ENCODE data around the gene FAM98B.

The FAM98B gene

GRCh38 chr15:38481113-38481512 is 27.2 kb downstream of the FAM98B start:
- H3K36me3 ChIP-seq (ENCODE audit: control insufficient read depth, insufficient read depth, low read length), result peaks cover 34% of the 10 kb centered on the region

DNA sequence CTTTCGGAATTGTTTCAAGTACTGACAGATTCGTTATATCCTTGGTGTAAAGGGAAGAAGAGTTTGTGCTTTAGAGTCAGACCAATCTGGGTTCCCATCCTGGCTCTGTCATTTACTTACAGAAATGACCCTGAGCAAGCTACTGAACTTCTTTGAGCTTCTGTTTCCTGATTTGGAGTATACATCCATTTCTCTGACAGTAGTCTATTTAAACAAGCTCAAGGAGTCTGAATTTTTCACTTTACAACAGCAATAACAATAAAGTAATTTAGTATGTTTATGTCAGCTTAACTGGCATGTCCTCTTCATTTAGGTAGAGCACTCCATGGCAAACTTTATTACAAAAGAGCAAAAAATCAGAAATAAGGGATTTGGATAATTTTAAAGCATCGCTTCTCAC is 27.8 kb downstream of the FAM98B start:
- peaks cover 31% of the 10 kb centered on the region for H3K36me3 ChIP-seq (ENCODE audit: control insufficient read depth, insufficient read depth, low read length)
- H3K9ac ChIP-seq (ENCODE audit: low read length), result no peak overlapping the region
- no peaks in the 10 kb centered on the region for H3K27me3 ChIP-seq (ENCODE audit: control insufficient read depth, insufficient read depth, low read length)
- H3K9me3 ChIP-seq (ENCODE audit: control insufficient read depth, insufficient read depth, low read depth, low read length), result no peaks in the 10 kb centered on the region
- H3K27ac ChIP-seq (ENCODE audit: low read depth, low read length), result no peak overlapping the region
- no peaks in the 10 kb centered on the region for H3K4me1 ChIP-seq (ENCODE audit: control insufficient read depth, insufficient read depth, low read length)
- no peak overlapping the region for H3K4me3 ChIP-seq (ENCODE audit: low read depth, low read length)

More at GRCh38 chr15:38481113-38481512, 27.2 kb downstream of the FAM98B start:
- no peaks in the 10 kb centered on the region for H3K27me3 ChIP-seq (ENCODE audit: control insufficient read depth, insufficient read depth, low read length)
- no peak overlapping the region for H3K4me3 ChIP-seq (ENCODE audit: low read depth, low read length)
- no peaks in the 10 kb centered on the region for H3K9me3 ChIP-seq (ENCODE audit: control insufficient read depth, insufficient read depth, low read depth, low read length)
- H3K27ac ChIP-seq (ENCODE audit: low read depth, low read length), result no peak overlapping the region
- no peak overlapping the region for H3K9ac ChIP-seq (ENCODE audit: low read length)
- no peaks in the 10 kb centered on the region for H3K4me1 ChIP-seq (ENCODE audit: control insufficient read depth, insufficient read depth, low read length)

DNA sequence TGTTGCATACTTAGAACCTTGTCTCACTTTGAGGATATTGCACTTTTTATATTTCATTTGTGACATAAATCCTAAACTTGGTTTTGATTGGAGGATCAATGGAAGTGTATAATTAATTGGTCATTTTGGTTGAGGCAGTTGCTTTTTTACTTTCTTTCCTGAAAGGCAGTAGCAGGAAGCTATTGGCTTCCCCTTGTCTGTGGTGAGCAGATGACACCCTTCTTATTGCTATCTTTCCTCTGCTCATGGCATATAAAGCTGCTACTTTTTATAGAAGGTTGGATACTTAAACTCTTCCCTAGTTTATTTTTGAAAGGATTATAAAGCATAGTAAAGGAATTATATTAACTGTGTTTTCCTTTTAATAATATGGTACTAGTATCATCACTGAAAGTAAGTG is 28.6 kb downstream of the FAM98B start:
- no peak overlapping the region for H3K4me3 ChIP-seq (ENCODE audit: low read depth, low read length)

GRCh38 chr15:38486936-38487335 is 33.0 kb downstream of the FAM98B start:
- Histone ChIP-seq H3K36me3 (ENCODE audit: control insufficient read depth, insufficient read depth, low read length) (peaks cover 10% of the 10 kb centered on the region), H3K9me3 (ENCODE audit: control insufficient read depth, insufficient read depth, low read depth, low read length) (no peaks in the 10 kb centered on the region), H3K9ac (ENCODE audit: low read length) (no peak overlapping the region), H3K4me3 (ENCODE audit: low read depth, low read length) (no peak overlapping the region), H3K4me1 (ENCODE audit: control insufficient read depth, insufficient read depth, low read length) (no peaks in the 10 kb centered on the region), H3K27ac (ENCODE audit: low read depth, low read length) (no peak overlapping the region), H3K27me3 (ENCODE audit: control insufficient read depth, insufficient read depth, low read length) (no peaks in the 10 kb centered on the region)

More for the DNA sequence above, 28.6 kb downstream of the FAM98B start:
- Histone ChIP-seq H3K27me3 (ENCODE audit: control insufficient read depth, insufficient read depth, low read length) (no peaks in the 10 kb centered on the region), H3K36me3 (ENCODE audit: control insufficient read depth, insufficient read depth, low read length) (peaks cover 23% of the 10 kb centered on the region), H3K9me3 (ENCODE audit: control insufficient read depth, insufficient read depth, low read depth, low read length) (no peaks in the 10 kb centered on the region), H3K27ac (ENCODE audit: low read depth, low read length) (no peak overlapping the region), H3K4me1 (ENCODE audit: control insufficient read depth, insufficient read depth, low read length) (no peaks in the 10 kb centered on the region), H3K9ac (ENCODE audit: low read length) (no peak overlapping the region)

DNA sequence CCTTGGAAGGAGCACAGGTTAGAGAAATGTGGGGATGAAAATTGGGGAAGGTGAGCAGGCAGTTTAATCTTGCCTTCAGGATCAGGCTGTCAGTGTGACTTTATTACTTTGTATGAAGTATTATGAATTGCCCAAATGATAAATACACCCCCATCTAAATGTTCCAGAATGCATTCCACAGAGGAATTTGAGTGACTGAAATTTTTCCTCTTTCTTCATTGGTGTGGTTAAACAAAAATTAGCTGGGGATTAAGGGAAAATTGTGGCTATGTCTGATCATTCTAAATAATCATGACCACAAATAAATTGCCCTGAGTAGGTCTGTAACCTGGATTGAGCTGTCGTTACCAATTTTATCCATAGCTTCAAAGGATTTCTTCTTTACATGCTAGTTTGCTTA is 33.5 kb downstream of the FAM98B start:
- Histone ChIP-seq H3K36me3 (ENCODE audit: control insufficient read depth, insufficient read depth, low read length) (peaks cover 6% of the 10 kb centered on the region), H3K9ac (ENCODE audit: low read length) (no peak overlapping the region), H3K4me3 (ENCODE audit: low read depth, low read length) (no peak overlapping the region)

GRCh38 chr15:38490242-38490922 is 36.5 kb downstream of the FAM98B start:
- Histone ChIP-seq H3K9me3 (ENCODE audit: control insufficient read depth, insufficient read depth, low read depth, low read length) (no peaks in the 10 kb centered on the region), H3K36me3 (ENCODE audit: control insufficient read depth, insufficient read depth, low read length) (no peaks in the 10 kb centered on the region; the same call in 1 of the 2 replicates), H3K27me3 (ENCODE audit: control insufficient read depth, insufficient read depth, low read length) (no peaks in the 10 kb centered on the region), H3K27ac (ENCODE audit: low read depth, low read length) (no peak overlapping the region), H3K4me1 (ENCODE audit: control insufficient read depth, insufficient read depth, low read length) (no peaks in the 10 kb centered on the region), H3K4me3 (ENCODE audit: low read depth, low read length) (no peak overlapping the region), H3K9ac (ENCODE audit: low read length) (no peak overlapping the region)

More for the DNA sequence above, 33.5 kb downstream of the FAM98B start:
- H3K9me3 ChIP-seq (ENCODE audit: control insufficient read depth, insufficient read depth, low read depth, low read length), result no peaks in the 10 kb centered on the region
- H3K4me1 ChIP-seq (ENCODE audit: control insufficient read depth, insufficient read depth, low read length), result no peaks in the 10 kb centered on the region
- no peak overlapping the region for H3K27ac ChIP-seq (ENCODE audit: low read depth, low read length)
- H3K27me3 ChIP-seq (ENCODE audit: control insufficient read depth, insufficient read depth, low read length), result no peaks in the 10 kb centered on the region

DNA sequence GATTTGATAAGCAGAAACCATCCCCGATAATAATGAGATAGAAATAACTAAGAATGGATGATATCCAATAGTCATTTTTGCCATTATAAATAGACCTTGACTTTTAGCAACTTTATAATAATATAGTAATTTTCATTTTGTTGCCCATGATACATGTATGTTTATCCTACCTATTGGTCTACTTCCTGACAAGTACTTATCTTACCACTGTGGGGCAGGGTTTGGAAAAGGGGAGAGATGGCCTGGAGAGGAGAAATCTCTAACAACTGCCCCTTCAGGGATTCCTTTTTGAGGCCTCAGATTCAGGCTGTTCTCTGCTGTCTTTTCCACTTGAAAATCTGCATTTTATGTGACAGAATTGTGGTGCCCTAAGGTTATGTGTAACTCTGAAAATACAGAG is 42.2 kb downstream of the FAM98B start:
- Histone ChIP-seq H3K36me3 (ENCODE audit: control insufficient read depth, insufficient read depth, low read length) (no peaks in the 10 kb centered on the region), H3K9me3 (ENCODE audit: control insufficient read depth, insufficient read depth, low read depth, low read length) (no peaks in the 10 kb centered on the region), H3K27ac (ENCODE audit: low read depth, low read length) (no peak overlapping the region), H3K4me1 (ENCODE audit: control insufficient read depth, insufficient read depth, low read length) (no peaks in the 10 kb centered on the region), H3K4me3 (ENCODE audit: low read depth, low read length) (no peak overlapping the region), H3K27me3 (ENCODE audit: control insufficient read depth, insufficient read depth, low read length) (no peaks in the 10 kb centered on the region), H3K9ac (ENCODE audit: low read length) (no peak overlapping the region)

DNA sequence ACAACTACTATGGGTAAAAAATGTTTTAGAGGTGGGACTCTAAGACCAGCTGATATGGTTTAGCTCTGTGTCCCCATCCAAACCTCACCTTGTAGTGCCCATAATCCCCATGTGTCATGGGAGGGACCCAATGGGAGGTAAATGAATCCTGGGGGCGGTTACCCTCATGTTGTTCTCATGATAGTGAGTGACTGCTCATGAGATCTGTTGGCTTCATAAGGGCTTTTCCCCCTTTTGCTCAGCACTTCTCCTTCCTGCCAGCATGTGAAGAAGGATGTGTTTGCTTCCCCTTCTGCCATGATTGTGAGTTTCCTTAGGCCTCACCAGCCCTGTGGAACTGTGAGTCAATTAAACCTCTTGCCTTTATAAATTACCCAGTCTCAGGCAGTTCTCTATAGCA is 45.7 kb downstream of the FAM98B start:
- Histone ChIP-seq H3K9ac (ENCODE audit: low read length) (no peak overlapping the region), H3K27me3 (ENCODE audit: control insufficient read depth, insufficient read depth, low read length) (no peaks in the 10 kb centered on the region), H3K27ac (ENCODE audit: low read depth, low read length) (no peak overlapping the region), H3K36me3 (ENCODE audit: control insufficient read depth, insufficient read depth, low read length) (peaks cover 7% of the 10 kb centered on the region; the same call in 1 of the 2 replicates), H3K4me1 (ENCODE audit: control insufficient read depth, insufficient read depth, low read length) (no peaks in the 10 kb centered on the region), H3K4me3 (ENCODE audit: low read depth, low read length) (no peak overlapping the region), H3K9me3 (ENCODE audit: control insufficient read depth, insufficient read depth, low read depth, low read length) (no peaks in the 10 kb centered on the region)

- H3K27me3 ChIP-seq (ENCODE audit: control insufficient read depth, insufficient read depth, low read length), result no peaks in the 10 kb centered on the region
- H3K4me3 ChIP-seq (ENCODE audit: low read depth, low read length), result no peak overlapping the region
- H3K9me3 ChIP-seq (ENCODE audit: control insufficient read depth, insufficient read depth, low read depth, low read length), result no peaks in the 10 kb centered on the region
- H3K9ac ChIP-seq (ENCODE audit: low read length), result no peak overlapping the region
- H3K27ac ChIP-seq (ENCODE audit: low read depth, low read length), result no peak overlapping the region
- no peaks in the 10 kb centered on the region for H3K4me1 ChIP-seq (ENCODE audit: control insufficient read depth, insufficient read depth, low read length)
- H3K36me3 ChIP-seq (ENCODE audit: control insufficient read depth, insufficient read depth, low read length), result peaks cover 7% of the 10 kb centered on the region; the same call in 1 of the 2 replicates
Observed at GRCh38 chr15:38503496-38503895, 49.6 kb downstream of the FAM98B start.

DNA sequence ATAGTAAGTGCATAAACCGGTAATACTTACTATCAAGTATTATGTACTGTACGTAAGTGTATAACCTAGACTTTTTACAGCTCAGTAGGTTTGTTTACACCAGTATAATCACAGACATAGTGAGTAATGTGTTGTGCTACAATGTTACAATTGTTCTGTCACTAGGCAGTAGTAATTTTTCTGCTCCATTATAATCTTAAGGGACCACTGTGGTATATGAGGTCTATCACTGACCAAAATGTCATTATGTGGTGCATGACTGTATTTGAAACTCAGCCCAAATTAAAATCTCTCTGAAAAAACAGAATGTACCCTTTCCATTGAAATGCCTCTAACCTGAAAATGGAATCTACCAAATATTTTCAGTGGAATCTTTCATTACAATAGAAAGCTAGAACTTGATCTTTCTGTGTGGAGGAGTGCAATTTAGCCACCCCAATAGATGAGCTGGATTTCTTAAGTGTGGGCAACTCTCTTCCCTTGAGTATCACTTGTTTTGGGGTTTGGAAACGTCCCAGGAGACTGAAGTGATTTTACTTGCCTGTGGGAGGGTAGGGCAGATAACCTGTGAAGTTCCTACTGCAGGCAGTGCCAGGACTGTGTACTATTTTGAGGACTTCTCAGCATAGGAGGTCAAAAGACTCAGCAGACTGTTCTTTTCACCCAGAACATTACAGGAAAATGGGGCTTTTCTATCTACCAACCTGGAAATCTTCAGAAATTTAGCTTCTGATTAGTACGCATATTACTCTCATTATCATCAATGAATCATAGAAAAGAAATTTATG is 50.9 kb downstream of the FAM98B start:
- Histone ChIP-seq H3K36me3 (ENCODE audit: control insufficient read depth, insufficient read depth, low read length) (peaks cover 7% of the 10 kb centered on the region; the same call in 1 of the 2 replicates), H3K4me3 (ENCODE audit: low read depth, low read length) (no peak overlapping the region), H3K27ac (ENCODE audit: low read depth, low read length) (no peak overlapping the region), H3K9ac (ENCODE audit: low read length) (no peak overlapping the region), H3K27me3 (ENCODE audit: control insufficient read depth, insufficient read depth, low read length) (no peaks in the 10 kb centered on the region), H3K4me1 (ENCODE audit: control insufficient read depth, insufficient read depth, low read length) (no peaks in the 10 kb centered on the region), H3K9me3 (ENCODE audit: control insufficient read depth, insufficient read depth, low read depth, low read length) (no peaks in the 10 kb centered on the region)

DNA sequence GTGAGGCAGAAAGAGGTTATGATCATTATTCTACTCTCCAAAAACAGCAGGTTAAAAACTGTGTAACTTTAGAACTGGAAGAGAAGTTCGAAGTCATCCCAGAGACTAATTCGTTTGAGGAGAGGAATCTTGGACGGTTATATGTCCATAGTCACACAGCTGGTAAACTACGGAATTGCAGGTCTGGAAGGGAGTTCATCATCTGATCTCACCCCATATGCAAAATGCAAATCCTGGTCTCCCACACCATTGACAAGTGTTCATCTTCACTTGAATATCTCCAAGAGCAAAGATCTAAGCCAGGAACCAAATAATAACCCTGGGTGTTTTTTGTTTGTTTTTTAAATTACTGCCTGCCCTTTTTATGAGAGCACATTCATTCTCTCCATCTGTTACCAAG is 53.1 kb downstream of the FAM98B start:
- Histone ChIP-seq H3K27me3 (ENCODE audit: control insufficient read depth, insufficient read depth, low read length) (no peaks in the 10 kb centered on the region), H3K4me1 (ENCODE audit: control insufficient read depth, insufficient read depth, low read length) (no peaks in the 10 kb centered on the region), H3K36me3 (ENCODE audit: control insufficient read depth, insufficient read depth, low read length) (peaks cover 7% of the 10 kb centered on the region; the same call in 1 of the 2 replicates), H3K27ac (ENCODE audit: low read depth, low read length) (no peak overlapping the region), H3K4me3 (ENCODE audit: low read depth, low read length) (no peak overlapping the region), H3K9me3 (ENCODE audit: control insufficient read depth, insufficient read depth, low read depth, low read length) (no peaks in the 10 kb centered on the region), H3K9ac (ENCODE audit: low read length) (no peak overlapping the region)
